CD8-positive, alpha-beta memory T cell (primary cell): ENCODE data around the gene ADRB2. TPM values are rescaled to one million over a fixed set of nuclear protein-coding genes. Genes with fewer than 3 reads are reported as not detected.

ENCODE experiments used
- CTCF ChIA-PET: fragments of 350-600 bp; sonication (Branson Sonifier 250); formaldehyde crosslinking; loops from one replicate; lab custom pipeline; 2021; ENCODE audit warnings: antibody characterized with exemption; lab: Charles Lee
- POLR2A ChIA-PET: fragments of 350-600 bp; sonication (Branson Sonifier 250); formaldehyde crosslinking; loops from one replicate; lab custom pipeline; 2021; ENCODE audit warnings: antibody characterized with exemption; lab: Charles Lee
- DNase-seq, 5 donors: peaks; one replicate each; pipeline versions ENCODE4 v3.0.0 to v3.0.0-alpha.2; 2020 to 2022; ENCODE audit warnings: mixed read lengths in 1 of 5
- H3K27ac ChIP-seq: one replicate; pipeline ENCODE4 v1.7.0; 2013; ENCODE audit warnings: low read depth, mild to moderate bottlenecking, low read length, moderate library complexity
- H3K27me3 ChIP-seq: 2 replicates; pipeline ENCODE4 v1.7.0; 2013; ENCODE audit warnings: low read length, mild to moderate bottlenecking; ENCODE audit not compliant: insufficient read depth, poor library complexity, severe bottlenecking
- H3K36me3 ChIP-seq: 2 replicates; pipeline ENCODE4 v1.7.0; 2013; ENCODE audit warnings: mild to moderate bottlenecking, low read length, moderate library complexity; ENCODE audit not compliant: insufficient read depth
- H3K4me1 ChIP-seq: 2 replicates; pipeline ENCODE4 v1.7.0; 2013; ENCODE audit warnings: mild to moderate bottlenecking, low read length, moderate library complexity; ENCODE audit not compliant: insufficient read depth
- H3K4me3 ChIP-seq: 2 replicates; pipeline ENCODE4 v1.7.0; 2013; ENCODE audit warnings: mild to moderate bottlenecking, low read length
- H3K9me3 ChIP-seq: 2 replicates; pipeline ENCODE4 v1.7.0; 2013; ENCODE audit warnings: mild to moderate bottlenecking, low read length
- H3K27ac Mint-ChIP-seq, 8 donors: one replicate each; pipeline ENCODE4 v1.8.0; 2020 to 2021; ENCODE audit warnings: mixed read lengths in 8 of 8, mild to moderate bottlenecking in 6 of 8, inconsistent platforms in 3 of 8, moderate library complexity in 3 of 8
- H3K27me3 Mint-ChIP-seq, 2 donors: one replicate each; pipeline ENCODE4 v1.8.0; 2020 to 2021; ENCODE audit warnings: mixed read lengths in 2 of 2, mild to moderate bottlenecking in 1 of 2, moderate library complexity in 1 of 2
- H3K36me3 Mint-ChIP-seq, 3 donors: one replicate each; pipeline ENCODE4 v1.8.0; 2020 to 2021; ENCODE audit warnings: mixed read lengths in 3 of 3, inconsistent platforms in 1 of 3, mild to moderate bottlenecking in 1 of 3
- H3K4me1 Mint-ChIP-seq, 3 donors: one replicate each; pipeline ENCODE4 v1.8.0; 2020 to 2021; ENCODE audit warnings: mixed read lengths in 3 of 3, inconsistent platforms in 1 of 3, mild to moderate bottlenecking in 1 of 3
- H3K4me3 Mint-ChIP-seq, 7 donors: one replicate each; pipeline ENCODE4 v1.8.0; 2020 to 2021; ENCODE audit warnings: mixed read lengths in 7 of 7, mild to moderate bottlenecking in 6 of 7, moderate library complexity in 4 of 7, inconsistent platforms in 2 of 7
- H3K9me3 Mint-ChIP-seq, 5 donors: one replicate each; pipeline ENCODE4 v1.8.0; 2020 to 2022; ENCODE audit warnings: mixed read lengths in 5 of 5, mild to moderate bottlenecking in 3 of 5, moderate library complexity in 2 of 5, inconsistent platforms in 1 of 5
- polyA plus RNA-seq: library from polyadenylated mRNA; unstranded; fragments of 300-500 nt; fragmentation: Illumina TruSeq; gene quantifications from one replicate; pipeline ENCODE4 v1.2.3, GENCODE V29; 2021
- total RNA-seq, 2 experiments: library from RNA; stranded (reverse); gene quantifications; one replicate each; pipeline ENCODE4 v1.2.3, GENCODE V29; 2021

ADRB2 gene
- total and polyA plus RNA-seq, 3 experiments from 2014 or later = 1.6 to 25.7 (median 2.1) TPM

- no peaks in the 10 kb centered on the region for H3K27me3 ChIP-seq
- no peaks in the 10 kb centered on the region for H3K9me3 ChIP-seq
- no peaks in the 10 kb centered on the region for H3K36me3 ChIP-seq
- Mint-ChIP-seq H3K9me3 (no peaks in the 10 kb centered on the region), H3K4me1 (peaks cover 61 to 74% (median 74%) of the 10 kb centered on the region in 3 donors), H3K27me3 (peaks cover 0 to 2% of the 10 kb centered on the region in 2 donors), H3K27ac (peak overlapping the region; percentile 39 to 99 (median 96)), H3K36me3 (peaks cover 12 to 30% (median 16%) of the 10 kb centered on the region in 3 donors), H3K4me3 (peak overlapping the region; percentile 90 to 99 (median 95))
- CTCF ChIA-PET = interaction anchor here (1.2 to 3.0 kb wide), 9 partner anchors 10 to 130 kb away, joined by 3 to 20 read pairs (median 5); no protein-coding TSS in a partner anchor
- POLR2A ChIA-PET = interaction anchor here (0.7 to 2.8 kb wide), 5 partner anchors 17 to 197 kb away, joined by 3 to 11 read pairs (median 5); no protein-coding TSS in a partner anchor
- H3K4me3 ChIP-seq = peak overlapping the region; percentile 78
- H3K4me1 ChIP-seq = peaks cover 15% of the 10 kb centered on the region
- DNase-seq = no peak
- H3K27ac ChIP-seq = peak overlapping the region; percentile 77
Measured at GRCh38 chr5:148827723-148828122, 1.3 kb downstream of the ADRB2 start.

GRCh38 chr5:148828511-148829247 is 2.3 kb downstream of the ADRB2 start:
- Mint-ChIP-seq H3K4me3 (peak overlapping the region; percentile 90 to 99 (median 95)), H3K4me1 (peaks cover 69 to 82% (median 81%) of the 10 kb centered on the region in 3 donors), H3K36me3 (peaks cover 12 to 30% (median 16%) of the 10 kb centered on the region in 3 donors), H3K9me3 (no peaks in the 10 kb centered on the region), H3K27me3 (peaks cover 0 to 2% of the 10 kb centered on the region in 2 donors), H3K27ac (peak overlapping the region; percentile 64 to 99 (median 90))
- no peaks in the 10 kb centered on the region for H3K36me3 ChIP-seq
- DNase-seq = no peak
- ChIA-PET CTCF (interaction anchor here (0.8 to 3.0 kb wide), 12 partner anchors 9 to 129 kb away, joined by 3 to 20 read pairs (median 4); no protein-coding TSS in a partner anchor), POLR2A (interaction anchor here (0.7 to 2.8 kb wide), 4 partner anchors 16 to 196 kb away, joined by 4 to 11 read pairs (median 8); no protein-coding TSS in a partner anchor)
- peak overlapping the region; percentile 35 for H3K27ac ChIP-seq
- H3K4me3 ChIP-seq = peak overlapping the region; percentile 78
- peaks cover 15% of the 10 kb centered on the region for H3K4me1 ChIP-seq
- no peaks in the 10 kb centered on the region for H3K27me3 ChIP-seq
- H3K9me3 ChIP-seq = no peaks in the 10 kb centered on the region

- H3K4me3 ChIP-seq = peak overlapping the region; percentile 78
- no peaks in the 10 kb centered on the region for H3K27me3 ChIP-seq
Measured at GRCh38 chr5:148829248-148829594, 2.8 kb downstream of the ADRB2 start.

GRCh38 chr5:148829734-148830133 is 3.3 kb downstream of the ADRB2 start:
- Mint-ChIP-seq H3K27me3 (peaks cover 0 to 2% of the 10 kb centered on the region in 2 donors), H3K4me3 (peak overlapping the region; percentile 90 to 99 (median 95)), H3K4me1 (peaks cover 79 to 91% (median 91%) of the 10 kb centered on the region in 3 donors), H3K27ac (peak overlapping the region; percentile 52 to 99 (median 83)), H3K9me3 (no peaks in the 10 kb centered on the region), H3K36me3 (peaks cover 12 to 30% (median 23%) of the 10 kb centered on the region in 3 donors)
- CTCF ChIA-PET = interaction anchor here (0.8 to 3.0 kb wide), 9 partner anchors 9 to 128 kb away, joined by 3 to 20 read pairs (median 5); no protein-coding TSS in a partner anchor
- DNase-seq = no peak
- Histone ChIP-seq H3K4me3 (peak overlapping the region; percentile 78), H3K4me1 (peaks cover 15% of the 10 kb centered on the region), H3K36me3 (no peaks in the 10 kb centered on the region), H3K27ac (no peak overlapping the region), H3K27me3 (no peaks in the 10 kb centered on the region), H3K9me3 (no peaks in the 10 kb centered on the region)
- POLR2A ChIA-PET = interaction anchor here (2.8 kb wide), 1 partner anchor 20 kb away, joined by 10 read pairs; no protein-coding TSS in a partner anchor

More at GRCh38 chr5:148829248-148829594, 2.8 kb downstream of the ADRB2 start:
- Mint-ChIP-seq H3K27me3 (peaks cover 0 to 2% of the 10 kb centered on the region in 2 donors), H3K27ac (peak overlapping the region in 7 of 8 donors; percentile 64 to 99 (median 91)), H3K36me3 (peaks cover 12 to 30% (median 18%) of the 10 kb centered on the region in 3 donors), H3K9me3 (no peaks in the 10 kb centered on the region), H3K4me1 (peaks cover 74 to 88% (median 87%) of the 10 kb centered on the region in 3 donors), H3K4me3 (peak overlapping the region; percentile 90 to 99 (median 95))
- no peak for DNase-seq
- peak overlapping the region; percentile 35 for H3K27ac ChIP-seq
- no peaks in the 10 kb centered on the region for H3K9me3 ChIP-seq
- H3K36me3 ChIP-seq = no peaks in the 10 kb centered on the region
- CTCF ChIA-PET = interaction anchor here (0.8 to 3.0 kb wide), 10 partner anchors 9 to 129 kb away, joined by 3 to 20 read pairs (median 4); no protein-coding TSS in a partner anchor
- H3K4me1 ChIP-seq = peaks cover 15% of the 10 kb centered on the region
- POLR2A ChIA-PET = interaction anchor here (1.3 to 2.8 kb wide), 2 partner anchors 19 to 21 kb away, joined by 4 to 10 read pairs; no protein-coding TSS in a partner anchor

GRCh38 chr5:148830211-148830610 is 3.8 kb downstream of the ADRB2 start:
- Histone ChIP-seq H3K27ac (no peak overlapping the region), H3K9me3 (no peaks in the 10 kb centered on the region), H3K4me3 (peak overlapping the region; percentile 78), H3K36me3 (no peaks in the 10 kb centered on the region), H3K27me3 (no peaks in the 10 kb centered on the region), H3K4me1 (peaks cover 15% of the 10 kb centered on the region)
- CTCF ChIA-PET = interaction anchor here (0.8 to 3.0 kb wide), 8 partner anchors 9 to 128 kb away, joined by 3 to 20 read pairs (median 4); no protein-coding TSS in a partner anchor
- Mint-ChIP-seq H3K36me3 (peaks cover 14 to 30% (median 26%) of the 10 kb centered on the region in 3 donors), H3K4me1 (peaks cover 82 to 91% (median 91%) of the 10 kb centered on the region in 3 donors), H3K27me3 (peaks cover 0 to 2% of the 10 kb centered on the region in 2 donors), H3K9me3 (no peaks in the 10 kb centered on the region), H3K4me3 (peak overlapping the region; percentile 90 to 99 (median 95)), H3K27ac (peak overlapping the region; percentile 13 to 99 (median 81))
- no peak for DNase-seq
- POLR2A ChIA-PET = interaction anchor here (2.8 kb wide), 1 partner anchor 20 kb away, joined by 10 read pairs; no protein-coding TSS in a partner anchor

- H3K4me3 ChIP-seq = peak overlapping the region; percentile 78
- no peaks in the 10 kb centered on the region for H3K27me3 ChIP-seq
- Mint-ChIP-seq H3K36me3 (peaks cover 14 to 30% (median 29%) of the 10 kb centered on the region in 3 donors), H3K27me3 (peaks cover 0 to 2% of the 10 kb centered on the region in 2 donors), H3K9me3 (no peaks in the 10 kb centered on the region), H3K27ac (peak overlapping the region; percentile 64 to 93 (median 90)), H3K4me3 (peak overlapping the region; percentile 90 to 99 (median 95)), H3K4me1 (peaks cover 88 to 98% (median 98%) of the 10 kb centered on the region in 3 donors)
- CTCF ChIA-PET = interaction anchor here (0.7 to 2.7 kb wide), 8 partner anchors 8 to 126 kb away, joined by 3 to 15 read pairs (median 5); no protein-coding TSS in a partner anchor
- POLR2A ChIA-PET = interaction anchor here (0.6 kb wide), 2 partner anchors 7 to 82 kb away, joined by 4 to 5 read pairs; no protein-coding TSS in a partner anchor
- no peak overlapping the region for H3K27ac ChIP-seq
- no peaks in the 10 kb centered on the region for H3K9me3 ChIP-seq
- no peak for DNase-seq
- H3K4me1 ChIP-seq = peaks cover 22% of the 10 kb centered on the region
- no peaks in the 10 kb centered on the region for H3K36me3 ChIP-seq
Measured at GRCh38 chr5:148831590-148832565, 5.5 kb downstream of the ADRB2 start.
